Activated T-cell treated with anti-CD3 and anti-CD28 coated beads, Interleukin-2, amount 50 U/mL, for 72 hours (primary cell): ENCODE results near the gene ZNF396. TPM values are rescaled to one million over a fixed set of nuclear protein-coding genes. Genes with fewer than 3 reads are reported as not detected.
A peak's percentile ranks its signal among the peaks of the same experiment; 100 is the strongest.

Experiments
- ATAC-seq, 2 donors: fragments of 150-1000 bp; cut with Tn5 transposase; replicated peaks in 1 of 2; 2 replicates each; pipeline ENCODE4 v1.10.0; 2021; ENCODE audit warnings: moderate library complexity in 2 of 2, mild to moderate bottlenecking in 1 of 2
- DNase-seq, 2 donors: peaks; one replicate each; pipeline ENCODE4 v3.0.0; 2021 to 2022; ENCODE audit warnings: mixed read lengths in 1 of 2
- H3K27ac Mint-ChIP-seq: one replicate; pipeline ENCODE4 v1.8.0; 2022; ENCODE audit warnings: mild to moderate bottlenecking, moderate library complexity, mixed read lengths
- H3K27me3 Mint-ChIP-seq: one replicate; pipeline ENCODE4 v1.8.0; 2022; ENCODE audit warnings: low read depth, mixed read lengths
- H3K36me3 Mint-ChIP-seq, 2 donors: one replicate each; pipeline ENCODE4 v1.8.0; 2022; ENCODE audit warnings: mixed read lengths in 2 of 2, mild to moderate bottlenecking in 1 of 2; ENCODE audit not compliant: insufficient read depth in 2 of 2
- H3K4me1 Mint-ChIP-seq: one replicate; pipeline ENCODE4 v1.8.0; 2022; ENCODE audit warnings: low read depth, mixed read lengths
- H3K4me3 Mint-ChIP-seq, 2 donors: one replicate each; pipeline ENCODE4 v1.8.0; 2022; ENCODE audit warnings: mild to moderate bottlenecking in 2 of 2, mixed read lengths in 2 of 2, moderate library complexity in 2 of 2
- H3K9me3 Mint-ChIP-seq, 2 donors: one replicate each; pipeline ENCODE4 v1.8.0; 2022; ENCODE audit warnings: mixed read lengths in 2 of 2
- total RNA-seq, 2 donors: library from RNA; stranded (reverse); gene quantifications; one replicate each; pipeline ENCODE4 v1.2.3, GENCODE V29; 2022

Gene ZNF396
- total RNA-seq, 2 donors from 2014 or later = 2.5 to 3.8 TPM

DNA sequence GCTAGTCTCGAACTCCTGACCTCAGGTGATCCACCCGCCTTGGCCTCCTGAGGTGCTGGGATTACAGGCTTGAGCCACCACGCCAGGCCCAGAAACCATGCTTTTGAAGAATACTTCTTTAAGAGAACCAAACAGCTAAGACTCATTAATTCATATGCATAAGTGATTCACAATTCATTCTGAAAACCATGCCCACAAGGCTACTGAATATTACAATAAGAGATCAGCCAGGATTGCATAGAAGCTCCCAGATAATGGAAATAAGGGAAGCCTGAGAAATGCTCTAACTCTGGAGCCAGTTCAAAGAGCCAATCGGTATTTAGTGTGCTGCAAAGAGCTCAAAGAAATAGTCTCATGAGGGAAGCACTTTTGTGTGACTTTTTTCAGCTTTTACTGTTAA lies 2.4 kb downstream of the ZNF396 start:
- Mint-ChIP-seq H3K27ac (no peak overlapping the region), H3K9me3 (no peaks in the 10 kb centered on the region)

GRCh38 chr18:35371412-35372195 lies 5.5 kb downstream of the ZNF396 start:
- H3K9me3 Mint-ChIP-seq = no peaks in the 10 kb centered on the region
- H3K36me3 Mint-ChIP-seq = peaks cover 0 to 1% of the 10 kb centered on the region in 2 donors
- no peak for DNase-seq
- H3K4me3 Mint-ChIP-seq = no peak overlapping the region
- H3K27me3 Mint-ChIP-seq = peaks cover 5% of the 10 kb centered on the region
- no peak overlapping the region for H3K27ac Mint-ChIP-seq
- peaks cover 22% of the 10 kb centered on the region for H3K4me1 Mint-ChIP-seq
- peak; percentile 42 to 59 for ATAC-seq

More for the DNA sequence above, 2.4 kb downstream of the ZNF396 start:
- Mint-ChIP-seq H3K4me3 (no peak overlapping the region), H3K4me1 (peaks cover 27% of the 10 kb centered on the region), H3K36me3 (peaks cover 0 to 1% of the 10 kb centered on the region in 2 donors), H3K27me3 (peaks cover 23% of the 10 kb centered on the region)
- no peak for ATAC-seq
- DNase-seq = no peak

- peaks cover 15% of the 10 kb centered on the region for H3K4me1 Mint-ChIP-seq
- no peaks in the 10 kb centered on the region for H3K36me3 Mint-ChIP-seq
- peaks cover 0 to 3% of the 10 kb centered on the region in 2 donors for H3K9me3 Mint-ChIP-seq
- H3K27me3 Mint-ChIP-seq = peaks cover 3% of the 10 kb centered on the region
- DNase-seq (no peak), ATAC-seq (no peak)
- no peak overlapping the region for H3K27ac Mint-ChIP-seq
- no peak overlapping the region for H3K4me3 Mint-ChIP-seq
Observed at GRCh38 chr18:35369126-35369525, 8.0 kb downstream of the ZNF396 start.

DNA sequence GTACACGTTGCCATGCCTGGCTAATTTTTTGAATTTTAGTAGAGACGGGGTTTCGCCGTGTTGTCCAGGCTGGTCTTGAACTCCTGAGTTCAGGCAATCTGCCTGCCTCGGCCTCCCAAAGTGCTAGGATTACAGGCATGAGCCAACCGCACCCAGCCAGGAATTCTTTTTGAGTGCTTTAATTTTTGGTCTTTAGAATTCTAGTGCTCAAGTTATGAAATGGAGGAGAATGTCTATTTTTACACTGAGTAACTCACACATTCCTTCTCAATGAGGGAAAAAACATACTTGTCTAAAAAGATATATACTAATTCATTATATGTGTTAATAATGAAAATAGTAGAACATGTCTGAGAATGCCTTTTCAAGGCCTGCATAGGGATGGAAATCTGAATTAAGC lies 8.5 kb downstream of the ZNF396 start:
- ATAC-seq (no peak), DNase-seq (no peak)
- Mint-ChIP-seq H3K36me3 (no peaks in the 10 kb centered on the region), H3K4me1 (peaks cover 15% of the 10 kb centered on the region), H3K9me3 (peaks cover 0 to 3% of the 10 kb centered on the region in 2 donors), H3K27me3 (no peaks in the 10 kb centered on the region), H3K27ac (no peak overlapping the region), H3K4me3 (no peak overlapping the region)

DNA sequence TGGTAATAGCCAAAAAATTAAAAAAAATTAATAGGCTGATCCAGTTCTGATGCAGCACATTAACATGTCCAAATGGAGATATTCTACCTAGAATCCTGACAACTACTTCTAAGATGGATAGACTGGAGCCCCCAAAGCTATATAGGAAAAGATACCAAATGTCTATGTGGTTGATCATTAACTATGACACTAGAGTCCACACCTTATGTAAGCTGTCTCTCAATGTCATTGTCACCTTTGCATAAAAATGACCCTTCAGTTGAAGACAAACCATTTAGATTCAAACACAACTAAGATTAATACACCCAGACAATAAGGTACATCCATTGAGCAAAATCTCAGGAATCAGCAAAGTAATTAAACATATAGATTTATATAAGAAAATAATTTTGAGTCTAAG lies 14.6 kb downstream of the ZNF396 start:
- no peak for ATAC-seq
- H3K4me3 Mint-ChIP-seq = no peak overlapping the region
- H3K27me3 Mint-ChIP-seq = no peaks in the 10 kb centered on the region
- DNase-seq = no peak
- H3K36me3 Mint-ChIP-seq = no peaks in the 10 kb centered on the region
- no peaks in the 10 kb centered on the region for H3K4me1 Mint-ChIP-seq
- H3K9me3 Mint-ChIP-seq = peaks cover 0 to 3% of the 10 kb centered on the region in 2 donors
- H3K27ac Mint-ChIP-seq = no peak overlapping the region

DNA sequence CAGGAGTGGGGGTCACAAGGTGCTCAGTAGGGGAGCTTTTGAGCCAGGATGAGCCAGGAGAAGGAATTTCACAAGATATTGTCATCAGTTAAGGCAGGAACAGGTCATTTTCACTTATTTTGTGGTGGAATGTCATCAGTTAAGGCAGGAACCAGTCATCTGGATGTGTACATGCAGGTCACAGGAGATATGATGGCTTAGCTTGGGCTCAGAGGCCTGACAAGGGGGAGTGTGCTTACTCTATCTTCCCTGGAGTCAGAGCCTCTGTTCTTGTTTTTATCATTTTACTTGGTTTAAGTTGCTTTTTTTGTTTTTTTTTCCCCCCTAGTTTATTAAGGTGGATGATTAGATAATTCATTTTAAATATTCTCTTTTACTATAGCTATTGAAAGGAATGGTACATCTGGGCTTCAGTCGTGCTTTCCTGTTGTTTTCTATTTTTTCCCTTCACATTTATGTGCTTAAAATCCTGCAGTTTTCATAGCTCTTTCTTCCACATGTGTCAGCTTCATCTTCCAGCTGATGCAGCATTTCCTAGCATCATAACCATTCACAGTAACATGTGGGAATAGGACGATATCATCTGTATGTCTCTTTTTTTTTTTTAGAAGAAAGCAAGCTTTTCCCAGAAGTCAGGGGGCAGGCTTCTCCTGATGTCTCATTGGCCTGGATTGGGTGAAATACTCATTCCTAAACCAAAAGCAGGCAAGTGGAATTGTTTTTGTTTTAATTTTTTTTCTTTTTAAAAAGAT lies 15.4 kb downstream of the ZNF396 start:
- Mint-ChIP-seq H3K27me3 (no peaks in the 10 kb centered on the region), H3K4me3 (no peak overlapping the region), H3K27ac (no peak overlapping the region), H3K36me3 (no peaks in the 10 kb centered on the region), H3K9me3 (peaks cover 0 to 3% of the 10 kb centered on the region in 2 donors), H3K4me1 (no peaks in the 10 kb centered on the region)
- ATAC-seq (no peak), DNase-seq (no peak)

DNA sequence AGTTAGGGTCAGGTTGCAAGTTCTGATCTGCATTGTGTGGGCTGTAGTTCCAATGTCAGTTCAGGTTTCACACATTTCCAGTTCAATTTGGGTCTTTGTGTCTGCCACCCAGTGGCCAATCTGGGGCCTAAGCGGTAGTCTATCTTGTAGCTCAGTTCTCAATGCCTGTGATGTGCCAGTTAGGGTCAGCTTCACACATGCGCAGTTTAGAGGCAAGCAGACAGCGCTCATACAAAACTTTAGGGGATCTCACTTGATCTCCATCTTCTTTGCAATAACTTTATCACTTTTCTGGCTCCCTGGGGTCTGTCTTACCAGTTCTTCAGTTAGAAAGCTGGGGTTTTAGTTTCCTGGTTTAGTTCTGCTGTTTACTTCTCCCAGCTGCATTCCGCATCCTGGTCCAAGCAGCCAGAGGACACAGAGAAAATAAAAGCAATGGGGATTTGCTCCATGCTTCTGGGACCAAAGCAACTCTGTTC lies 22.0 kb downstream of the ZNF396 start:
- Mint-ChIP-seq H3K36me3 (peaks cover 12 to 17% of the 10 kb centered on the region in 2 donors), H3K27me3 (no peaks in the 10 kb centered on the region), H3K4me1 (peaks cover 5% of the 10 kb centered on the region), H3K27ac (no peak overlapping the region), H3K9me3 (peaks cover 9 to 11% of the 10 kb centered on the region in 2 donors), H3K4me3 (no peak overlapping the region)
- DNase-seq (peak; percentile 56 to 63), ATAC-seq (peak; percentile 97 to 99)

DNA sequence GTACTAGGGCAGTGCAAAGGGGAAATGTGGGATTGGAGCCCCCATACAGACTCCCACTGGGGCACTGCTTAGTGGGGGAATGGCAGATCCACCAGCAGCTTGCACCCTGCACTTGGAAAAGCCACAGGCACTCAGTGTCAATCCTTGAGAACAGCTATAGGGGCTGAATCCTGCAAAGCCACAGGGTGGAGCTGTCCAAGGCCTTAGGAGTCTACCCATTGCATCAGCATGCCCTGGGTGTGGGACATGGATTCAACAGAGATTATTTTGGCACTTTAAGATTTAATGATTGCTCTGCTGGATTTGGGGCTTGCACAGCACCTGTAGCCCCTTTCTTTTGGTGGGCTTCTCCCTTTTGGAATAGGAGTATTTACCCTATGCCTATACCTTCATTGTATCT lies 24.4 kb downstream of the ZNF396 start:
- H3K9me3 Mint-ChIP-seq = peaks cover 9 to 11% of the 10 kb centered on the region in 2 donors
- DNase-seq (no peak), ATAC-seq (no peak)
- peaks cover 5% of the 10 kb centered on the region for H3K4me1 Mint-ChIP-seq
- no peak overlapping the region for H3K27ac Mint-ChIP-seq
- no peaks in the 10 kb centered on the region for H3K27me3 Mint-ChIP-seq
- H3K36me3 Mint-ChIP-seq = peaks cover 12 to 17% of the 10 kb centered on the region in 2 donors
- no peak overlapping the region for H3K4me3 Mint-ChIP-seq

DNA sequence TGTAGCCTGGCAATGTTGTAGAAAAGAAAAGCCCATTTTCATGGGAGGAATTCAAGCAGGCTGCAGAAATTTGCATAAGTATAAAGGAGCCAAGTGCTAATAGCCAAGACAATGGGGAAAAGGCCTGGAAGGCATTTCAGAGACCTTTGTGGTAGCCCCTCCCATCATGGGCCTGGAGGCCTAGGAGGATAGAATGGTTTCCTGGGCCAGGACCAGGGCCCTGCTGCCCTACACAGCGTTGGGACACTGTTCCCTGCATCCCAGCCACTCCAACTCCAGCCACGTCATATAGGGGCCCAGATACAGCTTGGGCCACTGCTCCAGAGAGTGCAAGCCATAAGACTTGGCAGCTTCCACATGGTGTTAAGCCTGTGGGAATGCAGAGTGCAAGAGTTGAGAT lies 24.9 kb downstream of the ZNF396 start:
- ATAC-seq (no peak), DNase-seq (no peak)
- H3K27ac Mint-ChIP-seq = no peak overlapping the region
- no peaks in the 10 kb centered on the region for H3K27me3 Mint-ChIP-seq
- no peak overlapping the region for H3K4me3 Mint-ChIP-seq
- peaks cover 12 to 17% of the 10 kb centered on the region in 2 donors for H3K36me3 Mint-ChIP-seq
- H3K4me1 Mint-ChIP-seq = peaks cover 5% of the 10 kb centered on the region
- peaks cover 9 to 11% of the 10 kb centered on the region in 2 donors for H3K9me3 Mint-ChIP-seq

DNA sequence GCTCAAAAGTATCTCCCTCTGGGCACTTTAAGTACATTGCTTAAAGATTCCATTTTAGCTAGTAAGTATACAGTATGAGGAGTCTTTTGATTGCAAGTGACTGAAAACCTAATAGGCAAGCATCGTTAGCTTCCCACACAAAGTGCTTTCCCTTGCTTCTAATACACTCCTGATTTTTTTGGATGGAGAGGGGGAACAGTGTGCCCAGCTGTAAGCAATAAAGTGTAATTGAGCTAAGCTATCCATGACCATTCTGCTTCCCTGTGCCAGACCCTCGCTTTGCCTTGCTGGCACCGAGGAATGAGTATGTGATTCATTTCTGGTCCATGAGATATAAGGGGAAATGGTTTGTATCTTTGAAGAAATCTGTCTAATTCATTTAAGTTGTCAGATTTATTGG lies 29.1 kb downstream of the ZNF396 start:
- Mint-ChIP-seq H3K27me3 (no peaks in the 10 kb centered on the region), H3K9me3 (peaks cover 9% of the 10 kb centered on the region in 2 donors), H3K4me3 (no peak overlapping the region), H3K36me3 (peaks cover 14 to 17% of the 10 kb centered on the region in 2 donors), H3K4me1 (peaks cover 18% of the 10 kb centered on the region), H3K27ac (no peak overlapping the region)
- ATAC-seq (no peak), DNase-seq (no peak)

DNA sequence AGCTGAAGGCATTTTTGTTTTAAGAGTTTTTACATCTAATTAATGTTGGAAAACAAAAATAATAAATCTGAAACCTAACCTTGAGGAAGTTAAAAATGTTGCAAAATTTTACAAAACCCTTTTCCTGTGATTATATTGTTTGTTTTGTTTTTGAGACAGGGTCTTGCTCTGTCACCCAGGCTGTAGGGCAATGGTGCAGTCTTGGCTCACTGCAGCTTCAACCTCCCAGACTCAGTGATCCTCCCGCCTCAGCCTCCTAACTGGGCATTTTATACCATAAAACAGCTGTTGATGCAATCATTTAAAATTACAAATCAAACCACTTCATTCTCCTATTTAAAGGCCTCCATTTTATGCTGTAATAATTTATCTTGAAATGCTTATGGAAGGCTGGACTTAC lies 31.2 kb downstream of the ZNF396 start:
- peaks cover 2 to 3% of the 10 kb centered on the region in 2 donors for H3K36me3 Mint-ChIP-seq
- H3K4me3 Mint-ChIP-seq = peak overlapping the region in 1 of 2 donors; percentile 31
- ATAC-seq (no peak), DNase-seq (no peak)
- H3K9me3 Mint-ChIP-seq = no peaks in the 10 kb centered on the region
- peak overlapping the region; percentile 33 for H3K27ac Mint-ChIP-seq
- H3K27me3 Mint-ChIP-seq = no peaks in the 10 kb centered on the region
- H3K4me1 Mint-ChIP-seq = peaks cover 31% of the 10 kb centered on the region

- H3K4me1 Mint-ChIP-seq = peaks cover 32% of the 10 kb centered on the region
- H3K9me3 Mint-ChIP-seq = no peaks in the 10 kb centered on the region
- H3K4me3 Mint-ChIP-seq = peak overlapping the region; percentile 88 to 94
- H3K27ac Mint-ChIP-seq = peak overlapping the region; percentile 83
- ATAC-seq (no peak), DNase-seq (no peak)
- no peaks in the 10 kb centered on the region for H3K27me3 Mint-ChIP-seq
- H3K36me3 Mint-ChIP-seq = peaks cover 2 to 5% of the 10 kb centered on the region in 2 donors
Observed at GRCh38 chr18:35345460-35345921, 31.6 kb downstream of the ZNF396 start.
